Glomerular endothelial cell (primary cell): ENCODE measurements around the gene DMBT1. TPM values are rescaled to one million over a fixed set of nuclear protein-coding genes. Genes with fewer than 3 reads are reported as not detected.

Source experiments
- DNase-seq: peaks from one replicate; pipeline ENCODE4 v3.0.0-alpha.2; 2011; ENCODE audit warnings: low read depth, low spot score; ENCODE audit errors: extremely low read depth
- total RNA-seq: library from RNA; depleted of rRNA; stranded (reverse); fragments of >200 nt; gene quantifications from 2 replicates; pipeline ENCODE4 v1.2.3, GENCODE V29; 2015

Gene DMBT1
- total RNA-seq, 1 donor from 2014 or later = 0.12 TPM

DNA sequence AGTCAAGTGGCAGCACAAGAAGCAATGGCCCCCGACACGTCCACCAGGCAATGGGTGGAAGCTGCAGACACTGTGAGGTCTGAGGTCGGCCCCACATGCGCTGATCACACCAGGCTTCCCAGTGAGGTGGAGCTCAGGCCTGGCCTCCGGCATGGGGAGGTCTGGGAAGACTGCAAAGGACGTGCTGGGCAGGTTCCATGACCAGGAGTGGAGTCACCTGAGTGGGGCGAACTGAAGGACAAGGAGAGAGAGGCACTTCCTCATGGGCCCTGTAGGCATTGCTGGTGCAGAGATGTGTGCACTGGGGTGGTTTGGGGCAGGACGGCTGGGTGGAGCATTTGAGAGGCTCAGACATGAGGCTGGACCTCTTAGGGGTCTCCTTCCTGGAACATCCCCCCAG lies 103.9 kb downstream of the DMBT1 start:
- DNase-seq = no peak

DNA sequence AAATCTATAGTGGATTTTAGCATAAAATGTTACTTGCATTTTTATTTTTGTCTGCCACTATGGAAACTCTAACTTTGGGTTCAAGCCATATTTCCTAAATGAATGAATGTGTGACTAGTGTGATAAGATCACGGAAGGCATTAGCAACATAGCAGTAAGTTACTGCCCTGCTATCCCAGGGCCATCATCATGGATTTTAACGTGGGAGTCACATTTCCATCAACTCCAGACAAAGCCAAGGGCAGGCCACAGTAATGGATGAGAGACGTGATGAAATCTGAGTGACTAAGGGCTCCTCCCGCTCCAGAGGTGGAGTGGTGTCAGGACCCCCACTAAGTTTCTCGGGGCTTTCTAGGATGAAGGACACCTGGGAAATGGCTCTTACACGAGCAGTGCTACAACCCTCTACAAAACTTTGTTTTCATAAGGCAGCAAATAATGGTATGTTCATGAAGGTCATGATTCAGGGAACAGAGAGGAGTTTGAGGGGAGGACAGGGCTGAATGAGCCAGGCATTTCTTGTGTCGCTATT lies 104.8 kb downstream of the DMBT1 start:
- DNase-seq = no peak

DNA sequence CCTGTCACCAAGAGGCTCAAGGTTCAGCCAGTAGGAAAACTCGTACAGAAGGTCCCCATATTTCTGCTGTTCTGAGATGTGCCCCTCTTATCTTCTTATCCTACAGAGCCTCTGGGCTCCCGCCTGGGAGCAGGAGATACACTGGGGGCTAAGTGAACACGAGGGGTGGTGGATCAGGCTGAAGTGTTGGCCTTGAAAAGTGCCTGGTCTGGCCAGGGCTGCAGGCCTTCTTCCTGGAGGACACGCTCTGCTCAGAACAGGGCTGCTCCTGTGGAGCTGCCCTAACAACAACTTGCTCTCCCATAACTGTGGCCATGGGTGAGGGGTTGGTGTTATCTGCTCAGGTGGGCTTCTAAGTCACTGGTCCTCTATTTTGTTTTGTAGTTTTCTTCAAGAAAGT lies 105.4 kb downstream of the DMBT1 start:
- no peak for DNase-seq

DNA sequence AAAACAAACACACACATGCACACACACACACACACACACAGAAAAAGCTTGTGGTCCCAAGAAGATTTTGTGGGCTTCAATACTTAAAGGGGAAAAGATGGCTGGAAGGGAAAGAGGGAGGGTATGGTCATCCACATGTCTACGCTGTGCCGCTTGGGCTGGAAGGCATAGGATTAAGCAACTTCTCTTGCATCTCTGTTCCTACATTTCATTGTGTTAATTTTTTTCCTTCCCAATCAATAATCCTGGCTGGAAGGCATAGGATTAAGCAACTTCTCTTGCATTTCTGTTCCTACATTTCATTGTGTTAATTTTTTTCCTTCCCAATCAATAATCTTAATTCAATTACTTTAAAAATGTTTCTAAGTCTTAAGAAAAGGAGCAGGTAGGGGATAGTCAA lies 108.5 kb downstream of the DMBT1 start:
- no peak for DNase-seq

DNA sequence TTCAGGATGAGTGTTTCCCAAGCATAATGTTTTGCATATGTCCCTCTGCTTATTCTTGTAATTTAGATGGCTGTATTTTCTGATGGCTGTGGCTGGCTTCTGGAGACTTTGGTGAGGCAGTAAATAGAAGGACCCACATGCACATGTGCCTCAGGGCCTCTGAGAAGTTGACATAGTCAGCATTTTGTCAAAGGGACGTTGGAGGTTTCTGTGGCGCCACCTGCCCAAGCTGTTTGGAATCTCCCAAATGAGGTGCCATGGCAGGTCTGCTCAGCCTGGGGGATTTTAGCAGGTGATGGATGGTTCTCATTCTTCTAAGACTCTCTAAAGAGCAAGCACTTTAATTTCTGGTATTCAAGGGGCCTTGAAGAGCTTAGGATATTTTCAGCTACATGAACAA lies 109.3 kb downstream of the DMBT1 start:
- no peak for DNase-seq

DNA sequence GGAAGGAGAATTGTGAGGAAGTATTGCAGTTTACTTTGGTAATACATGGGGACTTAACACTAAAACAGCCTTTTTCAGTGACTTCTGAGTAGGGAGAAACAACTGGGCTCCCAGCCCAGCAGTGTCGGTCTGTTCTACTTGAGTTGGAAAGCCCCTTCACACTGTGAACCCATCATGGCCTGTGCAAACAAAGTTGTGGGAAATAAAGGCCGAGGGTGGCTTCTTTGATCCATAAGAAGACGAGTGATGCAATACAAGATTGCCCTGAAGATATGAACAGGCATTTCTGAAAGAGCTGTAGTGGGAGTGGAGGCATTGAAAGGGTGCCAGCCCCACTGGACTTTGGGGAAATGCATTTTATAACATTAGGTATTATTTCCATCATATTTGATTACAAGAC lies 110.8 kb downstream of the DMBT1 start:
- no peak for DNase-seq

DNA sequence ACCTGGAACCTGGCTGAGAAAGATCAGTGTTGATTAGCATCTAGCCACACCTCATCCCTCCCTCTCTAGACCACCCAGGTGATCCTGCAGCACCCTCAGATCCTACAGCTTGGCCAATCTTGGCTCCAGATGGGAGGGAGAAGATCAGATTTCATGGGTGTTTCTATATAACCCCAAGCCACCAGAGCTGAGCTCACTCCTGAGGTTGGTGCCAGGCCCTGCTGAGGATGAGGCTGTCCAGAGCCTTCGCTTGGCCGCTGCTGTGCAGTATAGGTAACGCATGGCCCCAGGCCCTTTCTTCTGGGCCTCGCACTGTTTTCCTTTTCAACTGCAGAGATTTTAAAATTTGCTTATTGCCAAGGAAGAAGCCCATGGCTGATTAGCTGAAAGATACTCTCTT lies 112.1 kb downstream of the DMBT1 start:
- DNase-seq = no peak

DNA sequence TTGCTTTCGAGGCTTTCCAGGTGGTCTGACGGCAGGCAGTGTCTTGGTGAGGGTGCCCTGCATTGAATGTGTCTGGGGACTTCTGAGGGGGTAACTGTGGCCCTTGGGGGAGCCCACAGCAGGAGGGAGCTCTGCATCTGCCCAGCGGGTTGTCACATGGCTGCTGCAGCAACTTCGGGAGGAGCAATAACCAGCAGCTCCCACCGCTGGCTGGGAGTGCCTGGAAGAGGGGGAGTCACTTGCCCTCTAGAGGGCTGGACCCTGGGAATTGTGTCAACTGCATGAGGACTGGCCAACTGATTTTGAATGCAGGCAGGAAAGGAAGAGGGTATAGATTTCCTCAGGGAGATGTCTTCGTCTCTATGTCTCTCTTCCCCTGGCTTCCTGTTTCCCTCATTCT lies 112.7 kb downstream of the DMBT1 start:
- DNase-seq = no peak

DNA sequence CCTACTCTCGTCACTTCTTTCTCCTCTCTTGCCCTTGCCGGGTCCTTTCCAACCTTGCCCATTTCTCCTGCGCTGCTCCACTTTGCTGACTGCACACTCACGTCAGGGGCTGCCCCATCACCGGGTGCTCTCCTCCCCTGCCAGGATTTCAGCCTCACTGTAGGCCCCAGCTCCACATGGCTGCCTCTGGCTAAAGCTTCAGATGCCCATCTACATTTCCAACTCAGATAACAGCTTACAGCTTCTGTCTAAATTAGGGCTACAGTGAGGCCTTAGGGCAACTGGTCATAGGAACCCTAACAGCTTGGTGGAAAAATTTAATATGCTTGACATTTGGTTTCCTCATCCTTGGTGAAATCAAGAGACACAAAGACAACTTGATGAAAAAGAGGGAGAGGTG lies 113.2 kb downstream of the DMBT1 start:
- DNase-seq = no peak

DNA sequence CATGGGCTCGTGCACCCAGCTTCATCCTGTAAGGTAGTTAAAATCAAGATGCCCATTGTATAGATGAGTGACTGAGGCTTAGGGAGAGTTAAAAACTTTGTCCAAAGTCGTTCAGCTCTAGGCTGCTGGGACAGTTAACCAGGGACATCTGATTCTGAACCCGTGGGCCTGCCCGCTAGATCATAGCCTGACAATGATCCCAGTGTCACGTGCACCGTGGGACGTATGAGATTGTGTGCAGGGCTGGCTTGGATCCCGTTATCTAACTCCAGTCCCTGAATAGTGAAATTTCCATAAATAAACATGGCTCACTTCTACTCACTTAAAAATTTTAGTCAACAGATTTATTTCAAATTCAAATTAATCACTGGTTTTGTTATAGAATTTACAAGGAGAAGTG lies 114.2 kb downstream of the DMBT1 start:
- DNase-seq = no peak

DNA sequence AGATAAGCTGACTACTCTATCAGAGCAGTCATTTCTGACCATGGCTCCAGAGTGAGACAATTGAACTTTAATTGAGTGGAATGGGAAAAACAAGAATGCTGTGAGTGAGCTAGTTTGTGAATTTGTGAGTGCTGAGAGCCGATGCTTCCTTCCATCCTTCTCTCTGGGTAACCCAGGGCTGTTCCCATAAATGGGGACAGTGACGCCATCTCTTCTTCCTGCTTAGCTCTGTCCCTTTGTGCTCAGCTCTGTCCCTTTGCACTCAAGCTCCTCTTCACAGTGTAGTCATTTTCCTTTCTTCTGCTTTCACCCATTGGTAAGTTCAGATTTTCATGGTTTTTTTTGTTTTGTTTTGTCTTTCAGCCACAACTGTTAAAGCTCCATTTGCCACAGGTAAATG lies 114.7 kb downstream of the DMBT1 start:
- DNase-seq = no peak

DNA sequence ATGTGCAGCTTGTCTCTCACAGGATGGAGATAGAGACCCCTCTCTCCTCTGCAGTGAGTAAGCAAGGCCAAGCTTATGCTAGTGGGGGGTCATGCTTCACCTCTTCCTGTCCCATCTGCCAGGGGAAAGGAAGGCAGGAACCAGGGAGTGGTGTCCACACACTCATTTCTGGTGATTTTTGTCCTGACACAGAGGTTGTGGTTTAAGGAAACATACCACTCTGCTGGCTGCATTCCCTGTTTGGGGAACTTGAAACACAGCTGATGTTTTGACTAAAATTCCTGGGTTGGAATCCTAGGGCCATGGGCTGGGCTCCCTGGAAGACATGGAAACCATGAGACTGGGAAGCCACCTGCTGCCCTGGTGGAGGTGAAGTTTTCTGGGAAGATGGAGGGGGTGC lies 117.7 kb downstream of the DMBT1 start:
- DNase-seq = no peak

DNA sequence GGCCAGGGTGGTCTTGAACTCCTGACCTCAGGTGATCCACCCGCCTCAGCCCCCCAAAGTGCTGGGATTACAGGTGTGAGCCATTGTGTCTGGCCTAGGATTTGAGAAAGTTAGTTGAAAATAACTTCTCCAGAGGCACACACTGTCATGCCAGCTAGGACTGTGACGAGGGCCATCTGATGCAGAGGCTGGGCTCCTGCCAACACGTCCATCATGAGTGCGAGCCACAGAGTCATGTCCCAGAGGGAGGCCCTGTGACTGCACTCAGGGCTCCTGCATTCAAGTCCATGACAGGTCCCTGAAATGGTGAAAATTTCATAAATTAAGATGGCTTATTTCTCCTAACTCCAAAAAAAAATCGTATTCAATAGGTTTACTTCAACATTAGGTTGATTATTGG lies 122.0 kb downstream of the DMBT1 start:
- no peak for DNase-seq

DNA sequence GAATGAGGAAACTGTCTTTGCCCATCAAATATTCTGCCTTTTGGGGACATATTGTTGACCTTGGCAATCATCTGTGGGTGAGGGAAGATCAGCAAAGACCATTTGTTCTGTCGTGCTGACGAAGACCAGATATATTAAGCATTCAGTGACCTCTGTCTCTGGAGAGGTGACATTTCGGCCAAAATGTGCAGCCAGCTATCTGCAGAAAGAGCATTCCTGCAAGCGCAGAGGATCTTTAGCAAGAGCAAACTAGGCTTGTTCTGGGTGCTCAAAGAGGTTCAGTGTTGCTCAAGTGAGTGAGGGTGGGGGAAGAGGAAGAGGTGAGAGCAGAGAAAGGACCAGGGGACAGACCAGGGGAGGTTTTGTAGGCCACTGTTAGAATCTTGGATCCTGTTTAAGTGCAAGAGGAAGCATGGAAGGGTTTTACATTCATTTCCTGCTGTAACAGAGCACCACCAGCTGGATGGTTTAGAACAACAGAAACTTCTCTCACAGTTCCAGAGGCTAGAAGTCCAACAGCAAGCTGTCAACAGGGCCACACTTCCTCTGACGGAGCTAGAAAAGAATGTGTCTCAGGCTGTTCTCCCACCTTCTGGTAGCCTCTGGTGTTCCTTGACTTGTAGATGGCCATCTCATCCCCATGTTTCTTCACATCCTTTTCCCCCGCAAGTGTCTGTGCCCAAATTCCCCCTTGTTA lies 127.9 kb downstream of the DMBT1 start:
- no peak for DNase-seq

DNA sequence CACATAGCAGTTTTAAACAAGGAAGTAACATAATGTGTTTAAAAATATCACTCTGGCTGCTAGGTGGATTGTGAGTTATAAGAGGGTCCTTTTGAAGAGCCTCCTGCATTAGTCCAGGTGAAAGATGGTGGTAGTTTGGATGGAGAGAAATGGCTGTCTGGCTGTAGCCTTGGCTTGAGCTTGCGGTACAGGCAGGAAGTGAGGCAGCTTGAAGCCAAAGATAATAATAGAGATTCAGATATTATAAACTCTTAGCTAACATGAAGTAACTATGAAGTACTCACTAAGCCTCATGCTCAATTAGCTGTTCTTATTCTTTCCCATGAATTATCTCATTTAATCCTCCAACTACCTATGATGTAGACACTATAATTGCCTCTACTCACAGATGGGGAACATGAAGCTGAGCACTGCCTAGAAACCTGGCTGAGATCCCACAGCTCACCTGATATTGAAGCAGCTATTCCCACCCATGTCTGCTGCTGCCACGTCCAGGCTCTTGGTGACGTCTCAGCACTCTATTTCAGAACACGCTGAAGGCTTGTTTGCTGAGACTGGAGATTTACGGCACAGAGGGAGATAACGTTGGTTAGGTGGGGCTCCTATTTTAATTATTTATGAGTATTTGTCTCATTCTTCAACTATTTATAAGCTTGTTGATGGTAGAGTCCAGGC lies 128.7 kb downstream of the DMBT1 start:
- DNase-seq = no peak

DNA sequence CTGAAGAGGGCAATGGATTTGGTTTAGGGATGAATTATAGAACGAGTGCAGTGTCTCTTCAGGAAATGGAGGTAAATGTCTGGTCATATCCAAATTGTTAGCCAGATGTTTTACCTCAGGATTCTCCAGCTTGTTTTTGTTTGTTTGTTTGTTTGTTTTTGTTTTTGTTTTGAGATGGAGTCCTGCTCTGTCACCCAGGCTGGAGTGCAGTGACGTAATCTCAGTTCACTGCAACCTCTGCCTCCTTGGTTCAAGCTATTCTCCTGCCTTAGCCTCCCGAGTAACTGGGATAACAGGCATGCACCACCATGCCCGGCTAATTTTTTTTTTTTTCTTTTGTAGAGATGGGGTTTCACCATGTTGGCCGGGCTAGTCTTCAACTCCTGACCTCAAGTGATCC lies 132.2 kb downstream of the DMBT1 start:
- no peak for DNase-seq

Other genes with a start within 250 kb of the DMBT1 start
- gene PLEKHA1, start 186.0 kb upstream of the DMBT1 start, total RNA-seq = 42.1 and 46.0 TPM in 2 replicates
- gene ARMS2, start 106.1 kb upstream of the DMBT1 start, total RNA-seq = not detected in 2 replicates
- 210 and 307 TPM in 2 replicates for gene HTRA1, start 99.2 kb upstream of the DMBT1 start, total RNA-seq
- gene C10orf120, start 139.1 kb downstream of the DMBT1 start, total RNA-seq = not detected in 2 replicates